ENCODE data around the gene GREB1.

The GREB1 gene

GRCh38 chr2:11625671-11626070, 91.8 kb downstream of the GREB1 start:
- no peaks in the 10 kb centered on the region for H3K9me3 Mint-ChIP-seq

DNA sequence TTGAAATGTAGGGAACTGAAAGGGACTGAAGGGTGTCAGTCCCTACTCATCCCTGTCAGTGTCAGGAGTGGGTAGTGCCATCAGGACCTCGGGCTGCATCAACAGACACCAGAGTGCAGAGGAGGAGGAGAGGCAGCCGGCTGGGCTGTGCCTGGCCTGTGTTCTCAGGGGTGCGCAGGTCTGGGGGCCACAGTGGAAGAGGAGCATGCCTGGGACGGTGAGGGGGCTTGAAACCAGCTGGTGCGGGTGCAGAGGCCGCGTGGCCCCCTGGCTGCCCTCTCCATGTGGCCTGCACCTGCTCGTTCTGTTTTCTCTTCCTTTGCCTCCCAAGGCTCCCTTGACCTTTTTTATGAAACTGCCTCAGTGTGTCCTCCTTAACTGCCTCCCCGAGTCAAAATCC, 94.8 kb downstream of the GREB1 start:
- H3K4me1 Mint-ChIP-seq (ENCODE audit: low read depth): no peaks in the 10 kb centered on the region
- H3K36me3 Mint-ChIP-seq (ENCODE audit: low read depth): no peaks in the 10 kb centered on the region
- no peak overlapping the region for H3K4me3 Mint-ChIP-seq
- H3K27ac Mint-ChIP-seq: no peak overlapping the region
- H3K27me3 Mint-ChIP-seq (ENCODE audit: low read depth): no peaks in the 10 kb centered on the region
- no peaks in the 10 kb centered on the region for H3K9me3 Mint-ChIP-seq

More at GRCh38 chr2:11625671-11626070, 91.8 kb downstream of the GREB1 start:
- H3K4me3 Mint-ChIP-seq: no peak overlapping the region
- no peaks in the 10 kb centered on the region for H3K36me3 Mint-ChIP-seq (ENCODE audit: low read depth)
- H3K27ac Mint-ChIP-seq: no peak overlapping the region
- no peaks in the 10 kb centered on the region for H3K4me1 Mint-ChIP-seq (ENCODE audit: low read depth)
- H3K27me3 Mint-ChIP-seq (ENCODE audit: low read depth): no peaks in the 10 kb centered on the region

GRCh38 chr2:11629215-11629614, 95.4 kb downstream of the GREB1 start:
- H3K27me3 Mint-ChIP-seq (ENCODE audit: low read depth): no peaks in the 10 kb centered on the region
- no peak overlapping the region for H3K27ac Mint-ChIP-seq
- no peak overlapping the region for H3K4me3 Mint-ChIP-seq
- no peaks in the 10 kb centered on the region for H3K36me3 Mint-ChIP-seq (ENCODE audit: low read depth)
- no peaks in the 10 kb centered on the region for H3K4me1 Mint-ChIP-seq (ENCODE audit: low read depth)
- no peaks in the 10 kb centered on the region for H3K9me3 Mint-ChIP-seq

- no peaks in the 10 kb centered on the region for H3K27me3 Mint-ChIP-seq (ENCODE audit: low read depth)
- H3K27ac Mint-ChIP-seq: no peak overlapping the region
- no peaks in the 10 kb centered on the region for H3K9me3 Mint-ChIP-seq
- H3K36me3 Mint-ChIP-seq (ENCODE audit: low read depth): no peaks in the 10 kb centered on the region
- H3K4me1 Mint-ChIP-seq (ENCODE audit: low read depth): no peaks in the 10 kb centered on the region
- H3K4me3 Mint-ChIP-seq: no peak overlapping the region
Measured at GRCh38 chr2:11629851-11630250, 96.0 kb downstream of the GREB1 start.

DNA sequence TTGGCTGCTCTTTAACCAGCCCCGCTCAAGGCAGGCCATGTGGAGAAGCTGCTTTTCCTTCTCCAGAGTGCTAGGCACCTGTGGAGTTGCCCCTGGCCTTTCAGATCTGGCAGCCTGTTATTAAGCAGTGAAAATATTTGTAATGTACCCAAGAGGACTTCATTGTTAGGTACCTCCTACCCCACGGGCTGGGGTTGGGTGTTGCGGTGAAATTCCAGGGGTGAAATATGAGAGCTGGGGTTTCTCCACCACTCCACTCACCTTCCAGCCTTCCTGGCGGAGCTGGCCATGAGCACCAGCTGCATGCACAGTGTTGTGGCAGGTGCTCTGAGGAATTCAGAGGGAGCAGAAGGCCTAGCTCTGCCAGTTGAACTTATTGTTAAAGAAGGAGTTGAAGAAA, 97.0 kb downstream of the GREB1 start:
- no peak overlapping the region for H3K27ac Mint-ChIP-seq
- no peak overlapping the region for H3K4me3 Mint-ChIP-seq
- no peaks in the 10 kb centered on the region for H3K9me3 Mint-ChIP-seq
- H3K36me3 Mint-ChIP-seq (ENCODE audit: low read depth): no peaks in the 10 kb centered on the region
- no peaks in the 10 kb centered on the region for H3K27me3 Mint-ChIP-seq (ENCODE audit: low read depth)
- H3K4me1 Mint-ChIP-seq (ENCODE audit: low read depth): no peaks in the 10 kb centered on the region

- no peaks in the 10 kb centered on the region for H3K4me1 Mint-ChIP-seq (ENCODE audit: low read depth)
- H3K27me3 Mint-ChIP-seq (ENCODE audit: low read depth): no peaks in the 10 kb centered on the region
- H3K27ac Mint-ChIP-seq: no peak overlapping the region
- no peak overlapping the region for H3K4me3 Mint-ChIP-seq
- H3K9me3 Mint-ChIP-seq: no peaks in the 10 kb centered on the region
- H3K36me3 Mint-ChIP-seq (ENCODE audit: low read depth): no peaks in the 10 kb centered on the region
Measured at GRCh38 chr2:11631462-11631861, 97.6 kb downstream of the GREB1 start.

DNA sequence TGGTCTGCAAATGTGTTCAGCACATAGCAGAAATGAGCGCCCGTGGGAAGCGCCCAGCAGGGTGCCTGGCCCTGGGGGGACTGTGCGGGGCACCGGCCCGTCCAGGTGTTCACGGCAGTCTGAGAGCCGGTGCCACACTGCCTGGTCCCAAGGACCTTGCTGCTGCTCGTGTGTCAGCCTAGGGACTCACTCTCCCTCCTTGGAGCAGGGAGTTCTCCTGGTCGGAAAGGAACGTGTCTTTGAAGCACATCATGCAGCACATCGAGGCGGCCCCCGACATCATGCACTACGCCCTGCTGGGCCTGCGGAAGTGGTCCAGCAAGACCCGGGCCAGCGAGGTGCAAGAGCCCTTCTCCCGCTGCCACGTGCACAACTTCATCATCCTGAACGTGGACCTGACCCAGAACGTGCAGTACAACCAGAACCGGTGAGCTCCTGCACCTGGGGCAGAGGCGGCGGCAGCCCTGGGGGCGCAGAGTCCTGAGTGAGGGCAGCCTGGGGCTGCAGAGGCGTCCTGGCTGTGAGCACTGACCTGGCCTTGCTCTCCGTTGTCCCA, 100.2 kb downstream of the GREB1 start:
- Mint-ChIP-seq H3K9me3 (no peaks in the 10 kb centered on the region), H3K27me3 (ENCODE audit: low read depth) (no peaks in the 10 kb centered on the region), H3K4me3 (no peak overlapping the region), H3K4me1 (ENCODE audit: low read depth) (no peaks in the 10 kb centered on the region), H3K36me3 (ENCODE audit: low read depth) (no peaks in the 10 kb centered on the region), H3K27ac (no peak overlapping the region)

- Mint-ChIP-seq H3K36me3 (ENCODE audit: low read depth) (no peaks in the 10 kb centered on the region), H3K4me1 (ENCODE audit: low read depth) (no peaks in the 10 kb centered on the region), H3K4me3 (no peak overlapping the region), H3K27me3 (ENCODE audit: low read depth) (no peaks in the 10 kb centered on the region), H3K27ac (no peak overlapping the region), H3K9me3 (no peaks in the 10 kb centered on the region)
Measured at GRCh38 chr2:11634584-11634983, 100.7 kb downstream of the GREB1 start.

GRCh38 chr2:11635141-11635540, 101.3 kb downstream of the GREB1 start:
- no peaks in the 10 kb centered on the region for H3K9me3 Mint-ChIP-seq
- no peak overlapping the region for H3K4me3 Mint-ChIP-seq
- H3K4me1 Mint-ChIP-seq (ENCODE audit: low read depth): no peaks in the 10 kb centered on the region
- H3K27ac Mint-ChIP-seq: no peak overlapping the region
- no peaks in the 10 kb centered on the region for H3K36me3 Mint-ChIP-seq (ENCODE audit: low read depth)
- no peaks in the 10 kb centered on the region for H3K27me3 Mint-ChIP-seq (ENCODE audit: low read depth)

GRCh38 chr2:11636593-11637295, 102.9 kb downstream of the GREB1 start:
- no peak overlapping the region for H3K27ac Mint-ChIP-seq
- no peaks in the 10 kb centered on the region for H3K27me3 Mint-ChIP-seq (ENCODE audit: low read depth)
- no peaks in the 10 kb centered on the region for H3K9me3 Mint-ChIP-seq
- no peaks in the 10 kb centered on the region for H3K36me3 Mint-ChIP-seq (ENCODE audit: low read depth)
- H3K4me3 Mint-ChIP-seq: no peak overlapping the region
- H3K4me1 Mint-ChIP-seq (ENCODE audit: low read depth): no peaks in the 10 kb centered on the region

GRCh38 chr2:11637546-11637945, 103.7 kb downstream of the GREB1 start:
- Mint-ChIP-seq H3K4me3 (no peak overlapping the region), H3K36me3 (ENCODE audit: low read depth) (no peaks in the 10 kb centered on the region), H3K27ac (no peak overlapping the region), H3K9me3 (no peaks in the 10 kb centered on the region), H3K27me3 (ENCODE audit: low read depth) (no peaks in the 10 kb centered on the region), H3K4me1 (ENCODE audit: low read depth) (no peaks in the 10 kb centered on the region)

GRCh38 chr2:11639503-11639902, 105.7 kb downstream of the GREB1 start:
- no peaks in the 10 kb centered on the region for H3K4me1 Mint-ChIP-seq (ENCODE audit: low read depth)
- no peaks in the 10 kb centered on the region for H3K36me3 Mint-ChIP-seq (ENCODE audit: low read depth)
- H3K4me3 Mint-ChIP-seq: no peak overlapping the region
- H3K9me3 Mint-ChIP-seq: no peaks in the 10 kb centered on the region
- no peak overlapping the region for H3K27ac Mint-ChIP-seq
- no peaks in the 10 kb centered on the region for H3K27me3 Mint-ChIP-seq (ENCODE audit: low read depth)

DNA sequence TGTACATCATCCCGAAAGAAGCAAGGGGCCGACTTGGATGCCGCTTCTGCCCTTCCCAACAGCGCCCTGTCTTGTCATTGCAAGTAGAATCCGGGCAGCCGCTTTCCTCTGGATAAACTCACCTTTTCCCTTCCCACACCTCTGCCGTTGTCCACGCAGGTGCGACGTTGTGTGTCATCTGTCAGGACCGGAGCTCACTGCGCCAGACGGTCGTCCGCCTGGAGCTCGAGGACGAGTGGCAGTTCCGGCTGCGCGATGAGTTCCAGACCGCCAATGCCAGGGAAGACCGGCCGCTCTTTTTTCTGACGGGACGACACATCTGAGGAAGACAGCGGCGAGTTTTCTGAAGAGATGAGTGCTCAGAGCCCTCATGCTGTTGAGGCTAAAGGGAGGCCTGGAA, 106.3 kb downstream of the GREB1 start:
- Mint-ChIP-seq H3K27ac (no peak overlapping the region), H3K9me3 (no peaks in the 10 kb centered on the region), H3K4me1 (ENCODE audit: low read depth) (no peaks in the 10 kb centered on the region), H3K36me3 (ENCODE audit: low read depth) (no peaks in the 10 kb centered on the region), H3K4me3 (no peak overlapping the region), H3K27me3 (ENCODE audit: low read depth) (no peaks in the 10 kb centered on the region)

GRCh38 chr2:11642972-11643371, 109.1 kb downstream of the GREB1 start:
- Mint-ChIP-seq H3K4me3 (no peak overlapping the region), H3K27me3 (ENCODE audit: low read depth) (no peaks in the 10 kb centered on the region), H3K36me3 (ENCODE audit: low read depth) (no peaks in the 10 kb centered on the region), H3K27ac (no peak overlapping the region), H3K9me3 (no peaks in the 10 kb centered on the region), H3K4me1 (ENCODE audit: low read depth) (no peaks in the 10 kb centered on the region)

DNA sequence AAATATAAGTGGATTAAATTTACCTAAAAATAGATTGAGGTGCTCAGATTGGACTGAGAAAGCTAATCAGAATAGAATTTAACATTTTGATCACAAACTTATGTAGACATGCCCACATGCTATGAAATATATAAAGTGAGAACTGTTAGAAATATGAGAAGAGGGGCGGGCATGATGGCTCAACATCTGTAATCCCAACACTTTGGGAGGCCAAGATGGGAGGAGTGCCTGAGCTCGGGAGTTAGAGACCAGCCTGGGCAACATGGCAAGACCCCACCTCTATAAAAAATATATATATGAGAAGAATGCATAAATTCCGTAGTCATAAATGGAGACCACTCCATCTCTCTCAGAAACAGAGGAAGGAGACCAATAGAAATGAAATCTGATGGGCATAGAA, 110.4 kb downstream of the GREB1 start:
- Mint-ChIP-seq H3K27me3 (ENCODE audit: low read depth) (no peaks in the 10 kb centered on the region), H3K27ac (no peak overlapping the region), H3K36me3 (ENCODE audit: low read depth) (no peaks in the 10 kb centered on the region), H3K9me3 (no peaks in the 10 kb centered on the region), H3K4me1 (ENCODE audit: low read depth) (no peaks in the 10 kb centered on the region), H3K4me3 (no peak overlapping the region)

GRCh38 chr2:11646530-11646929, 112.7 kb downstream of the GREB1 start:
- no peak overlapping the region for H3K4me3 Mint-ChIP-seq
- no peaks in the 10 kb centered on the region for H3K9me3 Mint-ChIP-seq
- no peaks in the 10 kb centered on the region for H3K27me3 Mint-ChIP-seq (ENCODE audit: low read depth)
- no peak overlapping the region for H3K27ac Mint-ChIP-seq
- no peaks in the 10 kb centered on the region for H3K4me1 Mint-ChIP-seq (ENCODE audit: low read depth)
- no peaks in the 10 kb centered on the region for H3K36me3 Mint-ChIP-seq (ENCODE audit: low read depth)
